Measurements from ENCODE around the gene GRXCR2.

DNA sequence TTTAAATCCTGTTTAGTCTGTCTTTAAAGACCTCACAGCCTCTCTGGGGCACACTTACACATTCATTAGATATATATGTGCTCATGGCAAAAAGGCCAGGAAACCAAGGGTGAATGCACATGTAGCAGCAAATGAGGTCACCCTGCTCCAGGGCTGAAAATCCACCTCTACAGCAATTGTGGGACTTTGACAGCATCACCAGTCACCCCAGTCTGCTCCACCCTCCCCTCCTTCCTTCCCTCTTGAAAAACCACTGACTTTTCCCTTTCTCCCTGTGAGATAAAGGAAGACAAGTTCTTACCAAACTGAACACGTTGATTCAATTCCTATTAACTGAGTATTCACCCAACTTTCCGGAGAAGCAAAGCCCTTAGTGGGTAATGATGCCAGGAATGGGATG is 48.4 kb upstream of the GRXCR2 start:
- TF ChIP-seq ZNF274 (IDR thresholded peaks at IDR 0.05; ENCODE audit: low read depth, low read length) (no peak), SUZ12 (IDR thresholded peaks at IDR 0.05; ENCODE audit: extremely low read depth, insufficient read depth, insufficient read length) (no peak)

Measured in NT2/D1 (cell line).